ENCODE data around the gene CHST3.

DNA sequence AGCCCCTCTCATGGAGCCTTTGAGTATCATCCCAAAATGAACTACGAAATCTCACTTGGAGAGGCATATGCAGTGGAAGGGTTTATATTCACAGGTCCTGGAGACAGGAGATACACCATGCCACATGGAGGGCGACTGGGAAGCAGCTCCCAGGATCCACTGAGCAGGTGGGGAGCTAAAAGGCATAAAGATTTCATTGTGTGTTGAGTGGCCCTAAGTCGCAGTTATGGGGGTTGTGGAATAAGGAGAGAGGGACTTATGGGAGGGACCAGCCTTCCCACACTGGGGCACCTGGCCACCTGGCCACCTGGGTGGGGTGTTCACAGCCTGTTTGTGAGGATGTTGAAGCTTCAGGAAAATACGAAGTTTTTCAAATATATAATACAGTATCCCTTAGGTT is 37.0 kb upstream of the CHST3 start:
- TF ChIP-seq, protein P1, sequence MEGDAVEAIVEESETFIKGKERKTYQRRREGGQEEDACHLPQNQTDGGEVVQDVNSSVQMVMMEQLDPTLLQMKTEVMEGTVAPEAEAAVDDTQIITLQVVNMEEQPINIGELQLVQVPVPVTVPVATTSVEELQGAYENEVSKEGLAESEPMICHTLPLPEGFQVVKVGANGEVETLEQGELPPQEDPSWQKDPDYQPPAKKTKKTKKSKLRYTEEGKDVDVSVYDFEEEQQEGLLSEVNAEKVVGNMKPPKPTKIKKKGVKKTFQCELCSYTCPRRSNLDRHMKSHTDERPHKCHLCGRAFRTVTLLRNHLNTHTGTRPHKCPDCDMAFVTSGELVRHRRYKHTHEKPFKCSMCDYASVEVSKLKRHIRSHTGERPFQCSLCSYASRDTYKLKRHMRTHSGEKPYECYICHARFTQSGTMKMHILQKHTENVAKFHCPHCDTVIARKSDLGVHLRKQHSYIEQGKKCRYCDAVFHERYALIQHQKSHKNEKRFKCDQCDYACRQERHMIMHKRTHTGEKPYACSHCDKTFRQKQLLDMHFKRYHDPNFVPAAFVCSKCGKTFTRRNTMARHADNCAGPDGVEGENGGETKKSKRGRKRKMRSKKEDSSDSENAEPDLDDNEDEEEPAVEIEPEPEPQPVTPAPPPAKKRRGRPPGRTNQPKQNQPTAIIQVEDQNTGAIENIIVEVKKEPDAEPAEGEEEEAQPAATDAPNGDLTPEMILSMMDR (IDR thresholded peaks at IDR 0.05) = no peak
- TF ChIP-seq POLR2A (IDR thresholded peaks at IDR 0.05; ENCODE audit: low read depth) = no peak
